ENCODE results near the gene CIB1. TPM values are rescaled to one million over a fixed set of nuclear protein-coding genes. Genes with fewer than 3 reads are reported as not detected.

Gene CIB1
- total and polyA plus RNA-seq, 2 of the 8 experiments (the other 6 are each of a cell fraction or from before 2014, with no cell fraction given), result 26.0 to 63.5 TPM

DNA sequence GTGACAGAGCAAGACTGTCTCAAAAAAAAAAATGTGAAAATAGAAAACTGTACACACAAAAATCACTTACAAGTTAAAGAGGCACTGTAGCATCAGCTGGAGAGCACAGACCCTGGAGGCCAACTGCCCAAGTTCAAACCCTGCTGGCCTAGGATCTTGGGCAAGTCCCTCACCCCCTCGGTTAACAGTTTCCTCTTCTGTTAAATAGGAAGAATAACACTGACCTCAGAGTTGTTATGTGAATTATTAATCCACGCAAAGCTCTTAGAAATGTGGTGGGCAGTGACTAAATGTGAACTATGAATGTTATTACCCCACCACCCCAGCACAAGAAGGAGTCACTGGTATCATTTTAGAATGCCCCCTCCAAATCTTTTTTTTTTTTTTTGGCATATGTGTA, 11.2 kb downstream of the CIB1 start:
- CTCF ChIA-PET (ENCODE audit: partially characterized antibody), result interaction anchor here (0.5 to 12.3 kb wide), 10 partner anchors 10 to 321 kb away, joined by 3 to 182 read pairs (median 13); partner anchors contain the start of genes CIB1, GDPGP1 and SEMA4B
- no peaks in the 10 kb centered on the region for H3K27me3 ChIP-seq (replicated peaks in 1 of 4; ENCODE audit: control insufficient read depth in 3 of 4, extremely low read depth in 1 of 4, insufficient read depth in 3 of 4, low read length in 3 of 4)
- TF ChIP-seq SRF (IDR thresholded peaks at IDR 0.05; ENCODE audit: low read depth, low read length) (no peak), POU5F1 (IDR thresholded peaks at IDR 0.05; ENCODE audit: low read depth, low read length) (no peak), NRF1 (IDR thresholded peaks at IDR 0.05; ENCODE audit: low read depth, low read length) (no peak), CTBP2 (IDR thresholded peaks at IDR 0.05; ENCODE audit: borderline replicate concordance, insufficient read depth, insufficient read length, low read length) (no peak), NANOG (IDR thresholded peaks at IDR 0.05; ENCODE audit: insufficient read depth, low read depth, low read length, poor library complexity, severe bottlenecking) (no peak), EZH2 (IDR thresholded peaks at IDR 0.05; ENCODE audit: low read depth, low read length, severe bottlenecking) (no peak), RNF2 (IDR thresholded peaks at IDR 0.05; ENCODE audit: borderline replicate concordance, low read depth, low read length, missing control alignments, poor library complexity, severe bottlenecking) (no peak), CBX8 (IDR thresholded peaks at IDR 0.05; ENCODE audit: borderline replicate concordance, low read depth, low read length) (no peak), JUND (IDR thresholded peaks at IDR 0.05; ENCODE audit: low read length) (no peak), TAF1 (IDR thresholded peaks at IDR 0.05; ENCODE audit: low read depth, low read length) (no peak), SP1 (IDR thresholded peaks at IDR 0.05; ENCODE audit: low read depth, low read length) (no peak), SIRT6 (IDR thresholded peaks at IDR 0.05; ENCODE audit: low read length) (no peak), ZNF274 (IDR thresholded peaks at IDR 0.05; ENCODE audit: borderline replicate concordance, extremely low read depth, low read length) (no peak), BCL11A (IDR thresholded peaks at IDR 0.05; ENCODE audit: low read depth in 2 of 2, low read length in 2 of 2) (no peak)

More for the DNA sequence above, 11.2 kb downstream of the CIB1 start:
- no peak overlapping the region for H4K8ac ChIP-seq (ENCODE audit: extremely low read depth, insufficient read depth, low read length)
- no peak overlapping the region for H2AK5ac ChIP-seq (ENCODE audit: low read depth, low read length)
- POLR2A ChIA-PET (ENCODE audit: partially characterized antibody), result no interaction called here
- no peak overlapping the region for H3K4ac ChIP-seq (replicated peaks; ENCODE audit: insufficient read length, low read depth, low read length)
- WGBS, 2 experiments (ENCODE audit: extremely low coverage in 1 of 2, insufficient coverage in 1 of 2, insufficient read length in 1 of 2, insufficient replicate concordance in 2 of 2, low coverage in 1 of 2, low lambda C conversion rate in 2 of 2, missing lambda C conversion rate in 1 of 2), result 92% methylated on average over 2 of the region's 2 CpGs; no CpG with 5 or more reads in 1 of the 2 experiments
- H2BK120ac ChIP-seq (replicated peaks; ENCODE audit: low read depth, low read length), result no peak overlapping the region
- DNase-seq (ENCODE audit: low read depth in 1 of 2, low spot score in 2 of 2) (no peak), FAIRE-seq (no peak)
- no peaks in the 10 kb centered on the region for H3K79me2 ChIP-seq (ENCODE audit: control insufficient read depth in 1 of 2, insufficient read depth in 2 of 2, low read length in 2 of 2)
- no peak overlapping the region for H4K5ac ChIP-seq (ENCODE audit: insufficient read length, low read depth, low read length)
- H3K14ac ChIP-seq (ENCODE audit: insufficient read length), result no peak overlapping the region
- no peak overlapping the region for H3K23ac ChIP-seq (ENCODE audit: insufficient read length)
- no peak overlapping the region for H3K56ac ChIP-seq (replicated peaks; ENCODE audit: insufficient read length, low read depth, low read length)
- no peaks in the 10 kb centered on the region for H3K23me2 ChIP-seq (ENCODE audit: low read depth, low read length)
- peaks cover 13 to 35% (median 28%) of the 10 kb centered on the region in 4 experiments; a peak in 7 of 8 replicates for H3K36me3 ChIP-seq (ENCODE audit: control insufficient read depth in 2 of 4, insufficient read depth in 4 of 4, low read length in 3 of 4)
- H2AFZ ChIP-seq (ENCODE audit: low read length), result no peak overlapping the region
- no peak overlapping the region for H3K9ac ChIP-seq (replicated peaks in 1 of 4; ENCODE audit: extremely low read depth in 1 of 4, low read depth in 3 of 4, low read length in 3 of 4)
- H2BK15ac ChIP-seq (ENCODE audit: low read length), result no peak overlapping the region
- H4K20me1 ChIP-seq (replicated peaks in 1 of 2; ENCODE audit: control insufficient read depth in 1 of 2, insufficient read depth in 2 of 2, low read length in 2 of 2), result peaks cover 2 to 3% of the 10 kb centered on the region in 2 experiments
- no peak overlapping the region for H2BK20ac ChIP-seq (ENCODE audit: low read length)
- no peak overlapping the region for H3K18ac ChIP-seq (ENCODE audit: extremely low read depth, low read length)
- H2BK12ac ChIP-seq (ENCODE audit: low read depth, low read length), result no peak overlapping the region
- no peak overlapping the region for H2BK5ac ChIP-seq (ENCODE audit: low read depth, low read length)
- H3K4me1 ChIP-seq (replicated peaks in 1 of 4; ENCODE audit: control insufficient read depth in 3 of 4, insufficient read depth in 4 of 4, low read length in 3 of 4), result peaks cover 0 to 2% (median under 1%) of the 10 kb centered on the region in 4 experiments; a peak in 2 of 7 replicates
- H4K91ac ChIP-seq (replicated peaks; ENCODE audit: insufficient read length, low read length), result no peak overlapping the region
- H3K9me3 ChIP-seq (ENCODE audit: insufficient read depth in 2 of 2, low read depth in 1 of 2, low read length in 1 of 2), result no peaks in the 10 kb centered on the region
- no peak overlapping the region for H3K27ac ChIP-seq (ENCODE audit: low read depth, low read length)
- H3K4me3 ChIP-seq (ENCODE audit: extremely low read depth in 1 of 4, insufficient read depth in 2 of 4, low read depth in 3 of 4, low read length in 4 of 4), result no peak overlapping the region
- H3K4me2 ChIP-seq (ENCODE audit: insufficient read depth in 1 of 2, low read depth in 2 of 2, low read length in 2 of 2), result no peak overlapping the region
- H3K79me1 ChIP-seq (ENCODE audit: low read depth, low read length), result no peaks in the 10 kb centered on the region
